ENCODE measurements around the gene ANKRD11.
A peak's percentile ranks its signal among the peaks of the same experiment; 100 is the strongest.
"Not testable (repeated sequence)": the region's sequence is repeated elsewhere in the genome, so short reads cannot be mapped to it uniquely, and the experiment has no call there.

ANKRD11 gene

GRCh38 chr16:89328412-89329400 is 161.7 kb downstream of the ANKRD11 start:
- not testable (repeated sequence) for DNase-seq (ENCODE audit: low read depth)

- DNase-seq (ENCODE audit: low read depth) = no peak
These were observed 163.6 kb downstream of the ANKRD11 start for GRCh38 chr16:89326721-89327120.

GRCh38 chr16:89325861-89326471 is 164.4 kb downstream of the ANKRD11 start:
- peak; percentile 91 for DNase-seq (ENCODE audit: low read depth)

- DNase-seq (ENCODE audit: low read depth) = peak; percentile 87
These were observed 166.0 kb downstream of the ANKRD11 start for GRCh38 chr16:89324056-89325010.

GRCh38 chr16:89323120-89323960 is 167.0 kb downstream of the ANKRD11 start:
- DNase-seq (ENCODE audit: low read depth) = no peak

GRCh38 chr16:89322321-89323119 is 167.8 kb downstream of the ANKRD11 start:
- peak; percentile 79 for DNase-seq (ENCODE audit: low read depth)

GRCh38 chr16:89320782-89321501 is 169.4 kb downstream of the ANKRD11 start:
- DNase-seq (ENCODE audit: low read depth) = peak; percentile 33

GRCh38 chr16:89319886-89320781 is 170.2 kb downstream of the ANKRD11 start:
- peak; percentile 91 for DNase-seq (ENCODE audit: low read depth)

GRCh38 chr16:89319631-89319885 is 170.8 kb downstream of the ANKRD11 start:
- DNase-seq (ENCODE audit: low read depth) = no peak

- DNase-seq (ENCODE audit: low read depth) = no peak
These were observed 171.3 kb downstream of the ANKRD11 start for GRCh38 chr16:89318871-89319630.

- DNase-seq (ENCODE audit: low read depth) = no peak
These were observed 172.0 kb downstream of the ANKRD11 start for GRCh38 chr16:89318430-89318758.

- DNase-seq (ENCODE audit: low read depth) = no peak
These were observed 172.5 kb downstream of the ANKRD11 start for GRCh38 chr16:89317729-89318429.

GRCh38 chr16:89317101-89317671 is 173.2 kb downstream of the ANKRD11 start:
- DNase-seq (ENCODE audit: low read depth) = no peak

GRCh38 chr16:89316701-89317100 is 173.7 kb downstream of the ANKRD11 start:
- no peak for DNase-seq (ENCODE audit: low read depth)

- peak; percentile 89 for DNase-seq (ENCODE audit: low read depth)
These were observed 174.4 kb downstream of the ANKRD11 start for GRCh38 chr16:89315791-89316581.

GRCh38 chr16:89315271-89315670 is 175.1 kb downstream of the ANKRD11 start:
- DNase-seq (ENCODE audit: low read depth) = no peak
